Measurements from ENCODE around the gene HSPE1.
"Not testable (repeated sequence)": the region's sequence is repeated elsewhere in the genome, so short reads cannot be mapped to it uniquely, and the experiment has no call there.

The HSPE1 gene

GRCh38 chr2:197499594-197500502 lies at the start of gene HSPE1, which contains the start of gene HSPD1:
TSS of gene HSPE1 (plus strand) at chr2:197500379. CDS start at chr2:197500437, 58 bp downstream.
TSS of gene HSPD1 (minus strand) at chr2:197499840. CDS start at chr2:197498848, 992 bp downstream.
- DNase-seq, result peak; percentile 99

DNA sequence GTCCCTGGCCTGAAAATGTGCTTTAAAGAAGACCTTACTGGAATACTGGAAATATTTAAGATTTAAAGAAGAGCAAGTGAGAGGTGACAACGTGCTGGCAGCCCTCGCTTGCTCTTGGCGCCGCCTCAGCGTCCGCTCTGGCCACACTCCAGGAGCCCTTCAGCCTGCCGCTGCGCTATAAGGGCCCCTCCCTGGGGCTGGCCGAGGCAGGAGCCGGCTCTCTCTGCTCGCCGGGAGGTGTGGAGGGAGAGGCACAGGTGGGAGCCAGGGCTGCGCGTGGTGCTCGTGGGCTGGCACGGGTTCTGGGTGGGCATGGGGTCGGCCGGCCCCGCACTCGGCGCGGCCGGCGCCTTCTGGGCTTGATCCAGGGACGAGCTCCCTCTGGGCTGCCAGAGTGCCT lies 49.7 kb upstream of the HSPE1 start:
- DNase-seq, result no peak

DNA sequence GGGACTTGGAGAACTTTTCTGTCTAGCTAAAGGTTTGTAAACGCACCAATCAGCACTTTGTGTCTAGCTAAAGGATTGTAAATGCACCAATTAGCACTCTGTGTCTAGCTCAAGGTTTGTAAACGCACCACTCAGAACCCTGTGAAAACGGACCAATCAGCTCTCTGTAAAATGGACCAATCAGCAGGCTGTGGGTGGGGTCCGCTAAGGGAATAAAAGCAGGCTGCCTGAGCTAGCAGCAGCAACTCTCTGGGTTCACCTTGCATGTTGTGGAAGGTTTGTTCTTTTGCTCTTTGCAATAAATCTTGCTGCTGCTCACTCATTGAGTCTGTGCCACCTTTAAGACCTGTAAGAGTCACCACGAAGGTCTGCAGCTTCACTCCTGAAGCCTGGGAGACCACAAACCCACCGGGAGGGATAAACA lies 49.2 kb upstream of the HSPE1 start:
- not testable (repeated sequence) for DNase-seq

DNA sequence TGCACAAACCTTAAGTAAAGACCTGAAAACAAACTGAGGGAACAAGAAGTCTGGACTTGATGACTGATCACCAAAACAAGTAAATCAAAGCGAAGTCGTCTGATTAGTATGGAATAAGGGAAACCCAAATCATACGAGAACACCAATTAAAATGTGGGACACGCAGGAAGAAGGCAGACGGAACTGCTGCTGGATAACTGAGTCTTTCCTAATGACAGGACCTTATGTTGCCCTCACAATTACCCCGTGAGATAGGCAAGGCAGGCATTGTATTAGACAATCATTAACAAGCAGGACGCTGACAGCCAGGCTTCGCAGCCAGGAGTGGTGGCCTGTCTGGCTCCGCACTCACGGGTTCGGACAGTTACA lies 47.4 kb upstream of the HSPE1 start:
- no peak for DNase-seq

GRCh38 chr2:197453123-197453913 lies 46.9 kb upstream of the HSPE1 start, which contains the start of gene COQ10B:
TSS of gene COQ10B (plus strand) at chr2:197453552. CDS start at chr2:197453561, 9 bp downstream.
- peak; percentile 100 for DNase-seq

- peak; percentile 83 for DNase-seq
Measured at GRCh38 chr2:197453914-197454398, 46.2 kb upstream of the HSPE1 start.

DNA sequence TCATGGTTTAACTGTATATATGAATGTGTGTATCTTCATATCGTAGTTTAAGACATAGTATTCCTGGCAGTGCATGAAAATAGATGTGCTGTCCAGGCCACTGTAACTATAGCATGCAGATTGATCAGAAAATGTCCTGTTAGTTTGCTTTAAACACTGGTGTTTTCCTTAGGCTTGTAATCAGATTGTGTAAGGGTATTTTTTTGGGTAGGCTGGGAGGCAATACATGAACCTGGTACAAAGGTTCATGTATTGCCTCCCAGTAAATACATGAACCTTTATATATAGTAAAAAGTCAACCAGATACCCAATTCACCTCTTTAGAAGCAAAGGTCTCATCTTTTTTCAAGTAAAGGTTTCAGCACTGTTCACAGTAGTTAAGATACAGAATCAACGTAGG lies 45.3 kb upstream of the HSPE1 start:
- DNase-seq, result no peak

- DNase-seq, result no peak
Measured at GRCh38 chr2:197455428-197455827, 44.8 kb upstream of the HSPE1 start.

- no peak for DNase-seq
Measured at GRCh38 chr2:197460649-197461048, 39.5 kb upstream of the HSPE1 start.

- no peak for DNase-seq
Measured at GRCh38 chr2:197461057-197461456, 39.1 kb upstream of the HSPE1 start.

DNA sequence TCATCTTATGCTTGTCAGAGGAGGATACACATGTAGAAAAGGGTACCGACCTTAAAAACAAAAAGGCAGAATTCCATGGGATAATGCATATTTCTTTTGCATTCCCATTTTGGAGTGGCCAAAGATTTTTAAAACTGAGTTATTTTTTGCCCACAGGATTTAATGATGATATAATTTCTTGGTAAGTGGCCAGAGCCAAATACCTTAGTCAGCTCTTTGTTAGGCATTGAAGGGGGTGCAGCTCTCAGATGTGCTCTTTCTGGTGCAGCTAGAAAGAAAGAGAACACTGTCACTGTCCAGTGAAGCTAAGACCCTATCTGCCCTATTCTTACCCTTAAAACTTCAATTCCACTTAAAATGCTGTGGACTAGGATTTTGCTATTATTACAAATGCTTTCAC lies 36.0 kb upstream of the HSPE1 start:
- DNase-seq, result no peak

- no peak for DNase-seq
Measured at GRCh38 chr2:197472166-197472565, 28.0 kb upstream of the HSPE1 start.

DNA sequence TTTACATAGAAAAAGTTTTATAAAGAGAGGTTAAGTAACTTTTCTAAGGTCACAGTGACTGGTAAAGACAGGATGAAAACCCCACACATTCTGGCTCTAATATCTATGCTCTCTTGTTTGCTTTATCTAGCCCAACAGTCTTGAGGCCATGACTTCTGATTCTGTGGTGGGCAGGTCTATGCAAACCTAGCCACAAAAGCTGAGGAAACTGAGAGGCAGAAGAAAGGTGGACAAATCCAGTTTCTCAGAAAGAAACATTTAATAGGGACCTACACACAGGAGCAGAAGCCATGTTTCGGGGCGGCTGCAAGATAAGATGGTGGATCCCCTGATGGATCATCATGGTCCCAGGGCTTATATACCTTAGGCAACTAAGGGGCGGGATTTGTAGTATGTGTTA lies 22.4 kb upstream of the HSPE1 start:
- DNase-seq, result no peak

GRCh38 chr2:197480165-197481036 lies 19.8 kb upstream of the HSPE1 start:
- DNase-seq, result no peak

DNA sequence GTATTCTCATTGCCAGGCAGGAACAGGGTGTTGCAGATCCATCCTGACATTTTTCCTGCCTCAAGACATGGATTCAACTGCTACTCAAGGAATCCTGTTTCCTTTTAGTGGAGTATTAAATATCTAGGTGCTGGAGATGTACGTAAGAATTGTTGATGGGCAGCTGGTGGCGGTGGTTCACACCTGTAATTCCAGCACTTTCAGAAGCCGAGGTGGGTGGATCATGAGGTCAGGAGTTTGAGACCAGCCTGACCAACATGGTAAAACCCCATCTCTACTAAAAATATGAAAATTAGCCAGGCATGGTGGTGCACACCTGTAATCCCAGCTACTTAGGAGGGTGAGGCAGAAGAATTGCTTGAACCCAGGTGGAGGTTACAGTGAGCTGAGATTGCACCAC lies 15.9 kb upstream of the HSPE1 start:
- not testable (repeated sequence) for DNase-seq

DNA sequence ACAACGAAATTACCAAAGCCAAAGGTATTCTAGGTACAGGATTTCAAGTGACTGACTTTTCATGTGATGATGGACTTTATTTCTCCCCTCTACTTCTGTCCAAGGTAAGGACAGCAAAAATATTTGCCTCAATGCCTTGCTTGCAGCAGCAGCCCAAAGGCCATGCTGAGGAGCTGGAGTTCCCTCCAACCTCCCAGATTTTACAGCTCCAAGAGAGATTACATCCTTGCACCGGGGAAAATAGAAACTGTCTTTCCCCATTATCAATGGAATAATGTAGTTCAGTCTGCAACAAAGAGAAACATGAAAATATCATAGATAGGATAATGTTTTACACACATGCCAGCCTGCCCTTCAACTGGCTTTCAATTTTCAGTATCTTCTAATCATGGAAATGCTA lies 14.0 kb upstream of the HSPE1 start:
- no peak for DNase-seq

- no peak for DNase-seq
Measured at GRCh38 chr2:197487385-197487784, 12.8 kb upstream of the HSPE1 start.

DNA sequence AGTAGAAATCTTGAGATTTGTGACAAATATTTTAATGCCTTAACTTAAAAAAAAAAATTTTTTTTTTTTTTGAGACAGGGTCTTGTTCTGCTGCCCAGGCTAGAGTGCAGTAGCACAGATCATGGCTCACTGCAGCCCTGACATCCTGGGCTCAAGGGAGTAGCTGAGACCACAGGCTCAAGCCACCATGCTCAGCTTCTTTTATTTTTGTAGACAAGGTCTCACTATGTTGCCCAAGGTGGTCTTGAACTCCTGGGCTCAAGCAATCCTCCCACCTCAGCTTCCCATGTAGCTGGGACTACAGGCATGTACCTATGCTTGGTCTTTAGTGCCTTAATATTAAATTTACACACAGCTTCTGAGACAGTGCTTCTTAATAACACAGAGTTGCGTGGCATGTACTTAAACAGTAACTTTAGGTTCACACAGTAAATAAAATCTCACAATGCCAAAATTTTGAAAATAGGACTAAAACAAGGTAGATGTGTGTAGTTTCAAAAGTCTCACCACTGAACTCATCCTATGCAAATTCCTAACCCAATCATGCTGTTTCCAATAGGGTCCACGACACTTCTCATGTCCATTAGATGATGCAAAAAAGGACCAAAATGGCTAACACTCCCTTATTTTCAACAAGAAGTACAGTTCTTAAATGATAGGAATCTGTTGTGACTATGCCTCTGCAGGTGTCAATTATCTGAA lies 4.6 kb upstream of the HSPE1 start:
- no peak for DNase-seq

- no peak for DNase-seq
Measured at GRCh38 chr2:197496695-197497094, 3.5 kb upstream of the HSPE1 start.

GRCh38 chr2:197497326-197497725 lies 2.9 kb upstream of the HSPE1 start:
- DNase-seq, result no peak

GRCh38 chr2:197498235-197498936 lies 1.8 kb upstream of the HSPE1 start:
- DNase-seq, result no peak

All from right hindlimb (tissue), 1 donor.